Bronchial epithelial cell (primary cell): ENCODE results near the gene TMEM203. TPM values are rescaled to one million over a fixed set of nuclear protein-coding genes. Genes with fewer than 3 reads are reported as not detected.

Experiments
- DNase-seq: peaks from one replicate; pipeline ENCODE4 v3.0.0-alpha.2; 2010; ENCODE audit warnings: low read depth
- FAIRE-seq: peaks from 2 replicates; lab custom pipeline; 2011; peaks lifted over from hg19 to GRCh38; lab: Jason Lieb, UNC
- H3K27me3 ChIP-seq: 2 replicates; pipeline ENCODE4 v1.5.1; 2011; ENCODE audit warnings: low read length; ENCODE audit not compliant: control insufficient read depth, insufficient read depth
- H3K36me3 ChIP-seq: 2 replicates; pipeline ENCODE4 v1.5.1; 2011; ENCODE audit warnings: low read length; ENCODE audit not compliant: control insufficient read depth, insufficient read depth
- H3K4me3 ChIP-seq: 2 replicates; pipeline ENCODE4 v1.5.1; 2011; ENCODE audit warnings: mild to moderate bottlenecking, low read depth, low read length, control low read depth
- CTCF ChIP-seq: IDR thresholded peaks from 2 replicates; pipeline ENCODE4 v1.5.1; 2011; ENCODE audit warnings: mild to moderate bottlenecking, moderate library complexity, low read length, control low read depth, inconsistent platforms; ENCODE audit not compliant: insufficient read depth, severe bottlenecking
- total RNA-seq: library from RNA; depleted of rRNA; stranded (reverse); fragments of >200 nt; gene quantifications from 2 replicates; pipeline ENCODE4 v1.2.1, GENCODE V29; 2014

TMEM203 gene
- total RNA-seq, 1 donor from 2014 or later = 39.2 TPM

GRCh38 chr9:137160716-137161557 lies 44.5 kb downstream of the TMEM203 start:
- Histone ChIP-seq H3K4me3 (no peak overlapping the region), H3K27me3 (peaks cover 16% of the 10 kb centered on the region), H3K36me3 (no peaks in the 10 kb centered on the region)
- no peak for TF ChIP-seq CTCF
- DNase-seq (no peak), FAIRE-seq (no peak)

DNA sequence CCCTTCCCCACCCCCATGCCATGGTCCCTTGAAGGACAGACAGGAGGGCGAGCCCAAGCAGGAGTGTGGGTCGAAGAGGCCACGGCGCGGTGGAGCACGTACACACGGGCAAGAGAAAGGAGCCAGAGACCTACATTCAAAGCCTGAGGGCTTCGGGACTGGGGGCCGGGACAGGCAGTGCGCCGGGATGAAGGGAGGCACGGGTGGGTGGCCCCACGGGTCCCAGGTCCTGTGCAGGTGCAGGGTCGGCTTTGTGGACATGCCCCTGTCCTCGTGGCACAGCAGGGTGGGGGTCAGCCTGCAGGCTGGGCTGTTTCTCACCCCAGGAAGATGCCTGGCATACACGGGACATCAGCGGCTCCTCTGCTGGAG lies 45.4 kb downstream of the TMEM203 start:
- FAIRE-seq (no peak), DNase-seq (no peak)
- Histone ChIP-seq H3K27me3 (peaks cover 18% of the 10 kb centered on the region), H3K36me3 (no peaks in the 10 kb centered on the region), H3K4me3 (no peak overlapping the region)
- no peak for TF ChIP-seq CTCF

GRCh38 chr9:137159105-137160053 lies 46.1 kb downstream of the TMEM203 start:
- no peak for TF ChIP-seq CTCF
- no peaks in the 10 kb centered on the region for H3K36me3 ChIP-seq
- DNase-seq (no peak), FAIRE-seq (no peak)
- H3K4me3 ChIP-seq = no peak overlapping the region
- H3K27me3 ChIP-seq = peaks cover 13% of the 10 kb centered on the region

GRCh38 chr9:137158625-137159024 lies 46.8 kb downstream of the TMEM203 start:
- no peak for DNase-seq
- Histone ChIP-seq H3K36me3 (no peaks in the 10 kb centered on the region), H3K4me3 (no peak overlapping the region), H3K27me3 (peaks cover 13% of the 10 kb centered on the region)
- FAIRE-seq = no peak
- no peak for TF ChIP-seq CTCF

- Histone ChIP-seq H3K4me3 (no peak overlapping the region), H3K36me3 (no peaks in the 10 kb centered on the region), H3K27me3 (peaks cover 13% of the 10 kb centered on the region)
- no peak for TF ChIP-seq CTCF
- FAIRE-seq (no peak), DNase-seq (no peak)
These were observed 47.6 kb downstream of the TMEM203 start for GRCh38 chr9:137157618-137158415.
